Kidney (tissue), 14 donors: ENCODE data around the gene ATP10D. TPM values are rescaled to one million over a fixed set of nuclear protein-coding genes. Genes with fewer than 3 reads are reported as not detected.

ENCODE experiments used
- DNase-seq, 5 donors: peaks; one replicate each; pipeline ENCODE4 v3.0.0-alpha.2; 2013 to 2020
- FAIRE-seq: peaks from 2 replicates; lab custom pipeline; 2012; peaks lifted over from hg19 to GRCh38; lab: Jason Lieb, UNC
- H3K27ac ChIP-seq, 2 donors: one replicate each; pipeline ENCODE4 v1.7.0; 2013; ENCODE audit warnings: low read depth in 2 of 2, low read length in 2 of 2, inconsistent platforms in 1 of 2
- H3K27me3 ChIP-seq: one replicate; pipeline ENCODE4 v1.7.1; 2013; ENCODE audit warnings: low read length, inconsistent platforms; ENCODE audit not compliant: control insufficient read depth, insufficient read depth
- H3K36me3 ChIP-seq, 3 donors: one replicate each; pipeline versions ENCODE4 v1.7.0 to v1.7.1; 2013; ENCODE audit warnings: low read length in 3 of 3, control low read depth in 1 of 3, inconsistent platforms in 1 of 3; ENCODE audit not compliant: insufficient read depth in 3 of 3, control insufficient read depth in 2 of 3
- H3K4me1 ChIP-seq, 3 donors: one replicate each; pipeline versions ENCODE4 v1.7.0 to v1.7.1; 2013; ENCODE audit warnings: low read length in 3 of 3, inconsistent platforms in 1 of 3, low read depth in 1 of 3; ENCODE audit not compliant: control insufficient read depth in 2 of 3, insufficient read depth in 2 of 3
- H3K4me3 ChIP-seq, 3 donors: one replicate each; pipeline versions ENCODE4 v1.7.0 to v1.8.1; 2013; ENCODE audit warnings: low read length in 3 of 3, control low read depth in 1 of 3, inconsistent platforms in 1 of 3
- H3K9ac ChIP-seq, 3 donors: one replicate each; pipeline versions ENCODE4 v1.7.0 to v1.7.1; 2013; ENCODE audit warnings: low read length in 3 of 3, control low read depth in 1 of 3, inconsistent platforms in 1 of 3
- H3K9me3 ChIP-seq, 3 donors: one replicate each; pipeline versions ENCODE4 v1.7.0 to v1.7.1; 2013; ENCODE audit warnings: low read length in 3 of 3, control low read depth in 1 of 3, inconsistent platforms in 1 of 3; ENCODE audit not compliant: control insufficient read depth in 2 of 3, insufficient read depth in 1 of 3
- CTCF ChIP-seq: IDR thresholded peaks from 3 replicates; pipeline ENCODE4 v1.5.1; 2012; ENCODE audit warnings: mild to moderate bottlenecking, moderate library complexity, borderline replicate concordance; ENCODE audit not compliant: insufficient read depth; ENCODE audit errors: extremely low read depth
- intact Hi-C: fragments of 100-400 bp; cut with DNase I; formaldehyde crosslinking; loops from one replicate; pipeline ENCODE4 v1.11.1; 2022
- polyA plus RNA-seq: library from polyadenylated mRNA; stranded (reverse); fragments of 350-450 nt; fragmentation: Illumina TruSeq; extraction: RNeasy Lipid Tissue Mini Kit (QIAGEN cat#74804); gene quantifications from one replicate; pipeline ENCODE4 v1.2.3, GENCODE V29; 2014; ENCODE audit warnings: low read depth, low replicate concordance; ENCODE audit not compliant: insufficient read depth
- total RNA-seq: library from RNA; stranded (reverse); fragmentation: NEBNext Ultra II Directional; extraction: Animal tissue kit (Norgen Biotek cat#: 25700); gene quantifications from one replicate; pipeline ENCODE4 v1.2.1, GENCODE V29; 2021
- donor health status: control.
- donor health status: control.
- donor health status: control.
- donor health status: control.
- donor health status: control.
- donor health status: DM: yes; HTN: yes; CAD: no.
- donor health status: Normal renal cell carcinoma (clear cell type).

Gene ATP10D
- total and polyA plus RNA-seq, 2 donors from 2014 or later: 10.4 to 43.6 TPM

GRCh38 chr4:47590325-47590724, 105.2 kb downstream of the ATP10D start:
- intact Hi-C loops: no loop called here
- TF ChIP-seq CTCF: no peak
- H3K9ac ChIP-seq: no peak overlapping the region
- DNase-seq (no peak), FAIRE-seq (no peak)
- H3K4me3 ChIP-seq: no peak overlapping the region
- H3K27ac ChIP-seq: no peak overlapping the region
- peaks cover 15 to 38% (median 30%) of the 10 kb centered on the region in 3 donors for H3K36me3 ChIP-seq
- no peaks in the 10 kb centered on the region for H3K27me3 ChIP-seq
- H3K4me1 ChIP-seq: no peaks in the 10 kb centered on the region
- H3K9me3 ChIP-seq: peaks cover 0 to 11% (median 2%) of the 10 kb centered on the region in 3 donors

DNA sequence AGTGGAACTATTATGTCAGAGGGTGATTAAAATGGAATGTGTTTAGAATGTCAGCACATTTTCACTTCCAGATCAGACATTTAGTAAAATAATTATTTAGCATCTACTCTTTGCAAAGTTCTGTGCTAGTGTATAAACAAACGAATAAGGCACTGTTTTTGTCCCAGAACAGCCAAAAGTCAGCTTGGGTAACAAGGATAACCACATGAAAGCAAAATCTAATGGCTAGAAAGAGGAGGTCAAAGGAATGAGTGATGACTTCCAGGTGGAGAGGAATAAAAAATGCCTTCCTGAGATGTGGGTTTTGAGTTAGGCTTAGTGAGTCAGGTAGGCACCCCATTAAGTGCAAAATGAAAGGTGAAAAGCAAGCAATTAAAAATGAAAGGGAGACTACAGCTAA, 112.6 kb downstream of the ATP10D start:
- DNase-seq (no peak), FAIRE-seq (no peak)
- no peak overlapping the region for H3K4me3 ChIP-seq
- intact Hi-C loops: no loop called here
- H3K27ac ChIP-seq: no peak overlapping the region
- H3K4me1 ChIP-seq: peaks cover 0 to 3% (median 0%) of the 10 kb centered on the region in 3 donors
- TF ChIP-seq CTCF: no peak
- H3K9me3 ChIP-seq: no peaks in the 10 kb centered on the region
- no peaks in the 10 kb centered on the region for H3K27me3 ChIP-seq
- no peak overlapping the region for H3K9ac ChIP-seq
- no peaks in the 10 kb centered on the region for H3K36me3 ChIP-seq

DNA sequence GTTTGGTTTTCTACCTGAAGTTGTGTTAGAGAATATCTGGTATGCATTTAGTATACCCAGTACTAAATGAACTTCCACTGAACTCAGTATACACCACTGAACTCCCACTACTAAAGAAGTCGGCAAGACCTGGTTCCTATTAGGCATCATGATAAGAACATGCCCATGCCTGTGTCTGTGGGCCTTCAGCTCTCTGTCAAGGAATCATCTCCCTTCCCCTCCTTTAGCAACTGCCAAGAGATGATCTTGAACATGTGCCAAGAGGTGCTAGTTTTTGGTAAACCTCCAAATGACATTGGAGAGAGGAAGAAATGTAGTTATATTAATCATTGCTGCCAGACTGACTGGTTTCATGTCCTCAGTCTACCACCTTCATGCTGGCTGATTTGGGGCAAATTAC, 113.2 kb downstream of the ATP10D start:
- Histone ChIP-seq H3K27ac (no peak overlapping the region), H3K4me3 (no peak overlapping the region), H3K9ac (no peak overlapping the region), H3K36me3 (no peaks in the 10 kb centered on the region), H3K9me3 (no peaks in the 10 kb centered on the region), H3K27me3 (no peaks in the 10 kb centered on the region), H3K4me1 (peaks cover 0 to 3% (median 0%) of the 10 kb centered on the region in 3 donors)
- no peak for TF ChIP-seq CTCF
- FAIRE-seq (no peak), DNase-seq (no peak)
- intact Hi-C loops: no loop called here

DNA sequence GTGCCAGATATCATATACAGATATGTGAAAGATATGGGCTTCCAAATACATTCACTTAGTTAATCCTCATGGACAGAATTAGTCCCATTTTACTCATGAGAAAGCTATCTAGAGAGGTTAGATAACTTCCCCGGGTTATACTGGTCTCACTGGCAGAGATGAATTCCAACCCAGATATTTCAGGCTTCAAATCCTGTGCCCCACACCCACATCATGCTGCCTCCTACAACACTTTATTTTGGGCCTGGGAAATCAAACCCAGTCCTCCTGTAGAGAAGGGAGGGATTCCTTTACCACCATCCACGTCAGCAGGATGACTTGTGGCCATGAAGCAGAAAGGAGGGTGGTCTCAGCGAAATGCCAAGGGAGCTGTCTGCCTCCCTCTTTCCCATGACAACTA, 113.8 kb downstream of the ATP10D start:
- Histone ChIP-seq H3K4me1 (peaks cover 0 to 3% (median 0%) of the 10 kb centered on the region in 3 donors), H3K9ac (no peak overlapping the region), H3K27ac (no peak overlapping the region), H3K36me3 (no peaks in the 10 kb centered on the region), H3K9me3 (no peaks in the 10 kb centered on the region), H3K4me3 (no peak overlapping the region), H3K27me3 (no peaks in the 10 kb centered on the region)
- no peak for TF ChIP-seq CTCF
- FAIRE-seq: no peak
- DNase-seq: no peak
- intact Hi-C loops: no loop called here
